Panc1 (cell line): ENCODE results near the gene GSTK1. TPM values are rescaled to one million over a fixed set of nuclear protein-coding genes. Genes with fewer than 3 reads are reported as not detected.

Source experiments
- ATAC-seq: fragments of 200-7000 bp; cut with Tn5 transposase; 2 replicates; pipeline ENCODE4 v1.9.1; 2020; ENCODE audit warnings: mild to moderate bottlenecking, moderate library complexity
- BruUV-seq: library from RNA; stranded (reverse); fragments of 400-500 nt; replicated peaks from 2 replicates; lab custom pipeline; 2021; lab: Mats Ljungman, UMichigan
- CTCF ChIA-PET: fragments of 300-600 bp; sonication (Branson Sonifier 250); formaldehyde crosslinking; loops from one replicate; lab custom pipeline; 2022; ENCODE audit warnings: antibody characterized with exemption; lab: Charles Lee
- POLR2A ChIA-PET: fragments of 300-600 bp; sonication (Branson Sonifier 250); formaldehyde crosslinking; loops from one replicate; lab custom pipeline; 2022; ENCODE audit warnings: antibody characterized with exemption; lab: Charles Lee
- DNase-seq: peaks from one replicate; pipeline ENCODE4 v3.0.0-alpha.2; 2010; ENCODE audit warnings: low read depth, low spot score
- H3K27ac ChIP-seq: 2 replicates; pipeline ENCODE4 v1.5.1; 2011; ENCODE audit warnings: mild to moderate bottlenecking, low read length, inconsistent platforms
- H3K27me3 ChIP-seq: fragments of 200-500 bp; sonication (Bioruptor generic); 2 replicates; pipeline ENCODE4 v1.6.0; 2014; ENCODE audit warnings: low read length, inconsistent platforms; ENCODE audit not compliant: control insufficient read depth, insufficient read depth
- H3K36me3 ChIP-seq: fragments of 200-500 bp; sonication (Bioruptor generic); 2 replicates; pipeline ENCODE4 v1.5.1; 2014; ENCODE audit warnings: inconsistent platforms, mild to moderate bottlenecking, low read length, moderate library complexity; ENCODE audit not compliant: control insufficient read depth, insufficient read depth
- H3K4me1 ChIP-seq: 2 replicates; pipeline ENCODE4 v1.5.1; 2011; ENCODE audit warnings: inconsistent platforms, mild to moderate bottlenecking, low read length, moderate library complexity; ENCODE audit not compliant: control insufficient read depth, insufficient read depth
- H3K4me3 ChIP-seq, 2 experiments: 2 replicates each; pipeline ENCODE4 v1.5.1; 2011 to 2012; ENCODE audit warnings: low read depth in 2 of 2, low read length in 2 of 2, mild to moderate bottlenecking in 2 of 2, inconsistent platforms in 1 of 2, moderate library complexity in 1 of 2
- H3K9me3 ChIP-seq: fragments of 200-500 bp; sonication (Bioruptor generic); 2 replicates; pipeline ENCODE4 v1.5.1; 2014; ENCODE audit warnings: low read depth, mild to moderate bottlenecking, inconsistent platforms, low read length, moderate library complexity; ENCODE audit not compliant: control insufficient read depth, insufficient read depth
- CTCF ChIP-seq: fragments of 450-650 bp; IDR thresholded peaks from 2 replicates; pipeline ENCODE4 v1.5.1; 2017; ENCODE audit warnings: mild to moderate bottlenecking
- POLR2AphosphoS5 ChIP-seq: IDR thresholded peaks from 2 replicates; pipeline ENCODE4 v1.6.1; 2012; ENCODE audit warnings: mild to moderate bottlenecking, low read depth, low read length, moderate library complexity
- REST ChIP-seq, 2 experiments: IDR thresholded peaks; 2 replicates each; pipeline ENCODE4 v1.6.1; 2011 to 2012; ENCODE audit warnings: low read depth in 2 of 2, control low read depth in 1 of 2, low read length in 1 of 2, mild to moderate bottlenecking in 1 of 2, moderate library complexity in 1 of 2; ENCODE audit not compliant: insufficient read depth in 1 of 2
- SIN3A ChIP-seq: IDR thresholded peaks from 2 replicates; pipeline ENCODE4 v1.6.1; 2012; ENCODE audit warnings: low read depth, mild to moderate bottlenecking, low read length, moderate library complexity, borderline replicate concordance; ENCODE audit not compliant: insufficient read depth
- TCF7L2 ChIP-seq: IDR thresholded peaks from 2 replicates; pipeline ENCODE4 v1.6.1; 2011; ENCODE audit warnings: mild to moderate bottlenecking, low read depth, low read length, inconsistent platforms
- in situ Hi-C: cut with HindIII; loops from 2 replicates; pipeline ENCODE4 v1.10.0; 2016; ENCODE audit warnings: low sequenced_read_pairs, low pct_unique_long_range_greater_than_20kb
- intact Hi-C: fragments of 100-400 bp; cut with micrococcal nuclease; formaldehyde crosslinking; loops from one replicate; pipeline ENCODE4 v1.10.0; 2022; ENCODE audit not compliant: unreplicated experiment
- total RNA-seq: library from RNA; stranded (reverse); gene quantifications from one replicate; pipeline ENCODE4 v1.2.1, GENCODE V29; 2021; ENCODE audit not compliant: unreplicated experiment

Gene GSTK1
- total RNA-seq, 1 experiment from 2014 or later, result 100 TPM

GRCh38 chr7:143265017-143265693, 1.9 kb downstream of the GSTK1 start:
- no peaks in the 10 kb centered on the region for H3K27me3 ChIP-seq
- ChIA-PET POLR2A (no interaction called here), CTCF (no interaction called here)
- no peak overlapping the region for H3K4me3 ChIP-seq
- TF ChIP-seq POLR2AphosphoS5, result no peak
- no peak for TF ChIP-seq TCF7L2
- peaks cover 2% of the 10 kb centered on the region for H3K4me1 ChIP-seq
- H3K9me3 ChIP-seq, result no peaks in the 10 kb centered on the region
- no peak for ATAC-seq
- BruUV-seq, result no TSS peak
- intact Hi-C loops, result no loop called here
- H3K27ac ChIP-seq, result no peak overlapping the region
- peaks cover 2% of the 10 kb centered on the region for H3K36me3 ChIP-seq
- in situ Hi-C loops, result no loop called here
- no peak for DNase-seq

- no peak for TF ChIP-seq SIN3A
- TF ChIP-seq POLR2AphosphoS5, result no peak
- TF ChIP-seq CTCF, result no peak
- no peak for TF ChIP-seq REST (IDR thresholded peaks at IDR 0.05; ENCODE audit: insufficient read depth in 1 of 2, low read depth in 2 of 2, low read length in 1 of 2)
- no peak for TF ChIP-seq TCF7L2
- peaks cover 2% of the 10 kb centered on the region for H3K36me3 ChIP-seq
- POLR2A ChIA-PET, result no interaction called here
- no peak overlapping the region for H3K4me3 ChIP-seq
- in situ Hi-C loops (no loop called here), intact Hi-C loops (no loop called here)
- BruUV-seq, result no TSS peak
- no peaks in the 10 kb centered on the region for H3K9me3 ChIP-seq
- CTCF ChIA-PET, result interaction anchor here (0.6 kb wide), 1 partner anchor 50 kb away, joined by 3 read pairs; no protein-coding TSS in a partner anchor
- no peak overlapping the region for H3K27ac ChIP-seq
- no peaks in the 10 kb centered on the region for H3K27me3 ChIP-seq
- DNase-seq, result no peak
- peaks cover 2% of the 10 kb centered on the region for H3K4me1 ChIP-seq
- no peak for ATAC-seq
Measured at GRCh38 chr7:143269251-143269650, 6.0 kb downstream of the GSTK1 start.

- in situ Hi-C loops, result no loop called here
- CTCF ChIA-PET, result no interaction called here
- POLR2A ChIA-PET, result no interaction called here
- BruUV-seq, result no TSS peak
- no peak overlapping the region for H3K4me3 ChIP-seq
- H3K36me3 ChIP-seq, result peaks cover 2% of the 10 kb centered on the region
- no peak overlapping the region for H3K27ac ChIP-seq
- H3K4me1 ChIP-seq, result no peaks in the 10 kb centered on the region
- ATAC-seq (no peak), DNase-seq (no peak)
- intact Hi-C loops, result no loop called here
- no peak for TF ChIP-seq SIN3A
- TF ChIP-seq CTCF, result no peak
- no peak for TF ChIP-seq REST (IDR thresholded peaks at IDR 0.05; ENCODE audit: insufficient read depth in 1 of 2, low read depth in 2 of 2, low read length in 1 of 2)
- TF ChIP-seq TCF7L2, result no peak
- no peak for TF ChIP-seq POLR2AphosphoS5
- H3K27me3 ChIP-seq, result no peaks in the 10 kb centered on the region
- H3K9me3 ChIP-seq, result no peaks in the 10 kb centered on the region
Measured at GRCh38 chr7:143271240-143271639, 8.0 kb downstream of the GSTK1 start.
